Measurements from ENCODE around the gene UBA1. TPM values are rescaled to one million over a fixed set of nuclear protein-coding genes. Genes with fewer than 3 reads are reported as not detected.

UBA1 gene
- total and polyA plus RNA-seq, 10 of the 15 experiments (the other 5 are each of a cell fraction or from before 2014, with no cell fraction given), result 60.4 to 314 (median 216) TPM

DNA sequence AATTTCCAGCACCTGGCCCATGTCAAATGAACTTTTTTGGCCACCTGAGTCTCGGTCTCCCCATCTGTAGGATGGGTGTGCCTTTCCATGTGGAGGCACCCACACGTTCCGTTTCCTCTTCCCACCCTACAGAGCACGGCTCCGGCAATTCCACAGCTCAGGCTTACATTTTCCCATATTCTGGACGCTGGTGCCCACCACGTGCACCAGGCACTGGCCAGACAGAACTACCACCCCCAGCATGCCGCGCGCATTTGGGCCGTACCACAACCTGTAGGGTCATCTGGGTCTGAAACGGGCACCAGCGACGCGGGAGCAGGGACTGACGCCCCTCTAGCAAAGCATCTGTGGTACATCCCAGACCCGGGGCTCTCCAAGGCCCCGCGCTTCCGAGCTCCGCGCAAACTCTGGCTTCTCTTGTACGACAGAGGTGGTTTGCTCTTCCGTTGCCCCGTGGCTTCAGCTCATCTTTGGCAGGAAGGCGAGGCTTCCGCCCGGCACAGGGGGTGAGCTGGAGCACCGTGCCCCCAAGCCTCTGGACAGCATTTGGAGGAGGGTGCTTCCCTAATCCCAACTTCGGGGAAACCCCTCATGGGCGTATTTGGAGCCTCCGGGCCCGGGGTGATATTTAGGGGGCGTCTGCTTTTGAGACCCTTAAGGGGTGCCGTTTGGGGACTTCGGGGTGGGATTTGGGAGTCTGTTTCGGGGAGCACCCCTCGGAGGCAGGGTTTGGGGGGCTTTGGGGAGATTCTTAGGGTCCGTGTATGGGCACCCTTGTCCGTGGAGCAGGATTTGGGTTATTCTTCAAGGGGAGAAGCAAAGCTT lies 3.0 kb upstream of the UBA1 start (continued):
- TF ChIP-seq, protein P1, sequence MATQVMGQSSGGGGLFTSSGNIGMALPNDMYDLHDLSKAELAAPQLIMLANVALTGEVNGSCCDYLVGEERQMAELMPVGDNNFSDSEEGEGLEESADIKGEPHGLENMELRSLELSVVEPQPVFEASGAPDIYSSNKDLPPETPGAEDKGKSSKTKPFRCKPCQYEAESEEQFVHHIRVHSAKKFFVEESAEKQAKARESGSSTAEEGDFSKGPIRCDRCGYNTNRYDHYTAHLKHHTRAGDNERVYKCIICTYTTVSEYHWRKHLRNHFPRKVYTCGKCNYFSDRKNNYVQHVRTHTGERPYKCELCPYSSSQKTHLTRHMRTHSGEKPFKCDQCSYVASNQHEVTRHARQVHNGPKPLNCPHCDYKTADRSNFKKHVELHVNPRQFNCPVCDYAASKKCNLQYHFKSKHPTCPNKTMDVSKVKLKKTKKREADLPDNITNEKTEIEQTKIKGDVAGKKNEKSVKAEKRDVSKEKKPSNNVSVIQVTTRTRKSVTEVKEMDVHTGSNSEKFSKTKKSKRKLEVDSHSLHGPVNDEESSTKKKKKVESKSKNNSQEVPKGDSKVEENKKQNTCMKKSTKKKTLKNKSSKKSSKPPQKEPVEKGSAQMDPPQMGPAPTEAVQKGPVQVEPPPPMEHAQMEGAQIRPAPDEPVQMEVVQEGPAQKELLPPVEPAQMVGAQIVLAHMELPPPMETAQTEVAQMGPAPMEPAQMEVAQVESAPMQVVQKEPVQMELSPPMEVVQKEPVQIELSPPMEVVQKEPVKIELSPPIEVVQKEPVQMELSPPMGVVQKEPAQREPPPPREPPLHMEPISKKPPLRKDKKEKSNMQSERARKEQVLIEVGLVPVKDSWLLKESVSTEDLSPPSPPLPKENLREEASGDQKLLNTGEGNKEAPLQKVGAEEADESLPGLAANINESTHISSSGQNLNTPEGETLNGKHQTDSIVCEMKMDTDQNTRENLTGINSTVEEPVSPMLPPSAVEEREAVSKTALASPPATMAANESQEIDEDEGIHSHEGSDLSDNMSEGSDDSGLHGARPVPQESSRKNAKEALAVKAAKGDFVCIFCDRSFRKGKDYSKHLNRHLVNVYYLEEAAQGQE (IDR thresholded peaks at IDR 0.05; ENCODE audit: low read depth, low read length), result no peak
- TF ChIP-seq PAX8 (IDR thresholded peaks at IDR 0.05) (no peak), SMARCA5 (IDR thresholded peaks at IDR 0.05) (no peak), YY1 (IDR thresholded peaks at IDR 0.05; ENCODE audit: low read depth, low read length) (no peak), ZNF207 (IDR thresholded peaks at IDR 0.05; ENCODE audit: borderline replicate concordance) (no peak), NRF1 (conservative IDR thresholded peaks at IDR 0.05; ENCODE audit: low read depth, low read length) (no peak), RBBP5 (conservative IDR thresholded peaks at IDR 0.05) (no peak), ZBTB40 (IDR thresholded peaks at IDR 0.05; ENCODE audit: borderline replicate concordance) (no peak; the same call in 1 of the 2 replicates), JUND (IDR thresholded peaks at IDR 0.05; ENCODE audit: low read depth, low read length) (peak; percentile 99), MEF2B (IDR thresholded peaks at IDR 0.05; ENCODE audit: partially characterized antibody, poor library complexity, severe bottlenecking) (no peak), NFYA (IDR thresholded peaks at IDR 0.05; ENCODE audit: borderline replicate concordance, low read depth, low read length) (no peak), YBX1 (IDR thresholded peaks at IDR 0.05) (no peak), ASH2L (IDR thresholded peaks at IDR 0.05; ENCODE audit: borderline replicate concordance, low read depth) (no peak)
- TF ChIP-seq, protein P2, sequence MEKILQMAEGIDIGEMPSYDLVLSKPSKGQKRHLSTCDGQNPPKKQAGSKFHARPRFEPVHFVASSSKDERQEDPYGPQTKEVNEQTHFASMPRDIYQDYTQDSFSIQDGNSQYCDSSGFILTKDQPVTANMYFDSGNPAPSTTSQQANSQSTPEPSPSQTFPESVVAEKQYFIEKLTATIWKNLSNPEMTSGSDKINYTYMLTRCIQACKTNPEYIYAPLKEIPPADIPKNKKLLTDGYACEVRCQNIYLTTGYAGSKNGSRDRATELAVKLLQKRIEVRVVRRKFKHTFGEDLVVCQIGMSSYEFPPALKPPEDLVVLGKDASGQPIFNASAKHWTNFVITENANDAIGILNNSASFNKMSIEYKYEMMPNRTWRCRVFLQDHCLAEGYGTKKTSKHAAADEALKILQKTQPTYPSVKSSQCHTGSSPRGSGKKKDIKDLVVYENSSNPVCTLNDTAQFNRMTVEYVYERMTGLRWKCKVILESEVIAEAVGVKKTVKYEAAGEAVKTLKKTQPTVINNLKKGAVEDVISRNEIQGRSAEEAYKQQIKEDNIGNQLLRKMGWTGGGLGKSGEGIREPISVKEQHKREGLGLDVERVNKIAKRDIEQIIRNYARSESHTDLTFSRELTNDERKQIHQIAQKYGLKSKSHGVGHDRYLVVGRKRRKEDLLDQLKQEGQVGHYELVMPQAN (conservative IDR thresholded peaks at IDR 0.05), result no peak
- TF ChIP-seq, protein P3, sequence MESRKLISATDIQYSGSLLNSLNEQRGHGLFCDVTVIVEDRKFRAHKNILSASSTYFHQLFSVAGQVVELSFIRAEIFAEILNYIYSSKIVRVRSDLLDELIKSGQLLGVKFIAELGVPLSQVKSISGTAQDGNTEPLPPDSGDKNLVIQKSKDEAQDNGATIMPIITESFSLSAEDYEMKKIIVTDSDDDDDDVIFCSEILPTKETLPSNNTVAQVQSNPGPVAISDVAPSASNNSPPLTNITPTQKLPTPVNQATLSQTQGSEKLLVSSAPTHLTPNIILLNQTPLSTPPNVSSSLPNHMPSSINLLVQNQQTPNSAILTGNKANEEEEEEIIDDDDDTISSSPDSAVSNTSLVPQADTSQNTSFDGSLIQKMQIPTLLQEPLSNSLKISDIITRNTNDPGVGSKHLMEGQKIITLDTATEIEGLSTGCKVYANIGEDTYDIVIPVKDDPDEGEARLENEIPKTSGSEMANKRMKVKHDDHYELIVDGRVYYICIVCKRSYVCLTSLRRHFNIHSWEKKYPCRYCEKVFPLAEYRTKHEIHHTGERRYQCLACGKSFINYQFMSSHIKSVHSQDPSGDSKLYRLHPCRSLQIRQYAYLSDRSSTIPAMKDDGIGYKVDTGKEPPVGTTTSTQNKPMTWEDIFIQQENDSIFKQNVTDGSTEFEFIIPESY (IDR thresholded peaks at IDR 0.05), result no peak

Data from GM12878 (cell line).